Activated CD4-positive, alpha-beta T cell treated with anti-CD3 and anti-CD28 coated beads for 48 hours (primary cell): Measurements from ENCODE around the gene TIGD6.

ENCODE experiments used
- DNase-seq: peaks from one replicate; pipeline ENCODE4 v3.0.0-alpha.2; 2020

TIGD6 gene

DNA sequence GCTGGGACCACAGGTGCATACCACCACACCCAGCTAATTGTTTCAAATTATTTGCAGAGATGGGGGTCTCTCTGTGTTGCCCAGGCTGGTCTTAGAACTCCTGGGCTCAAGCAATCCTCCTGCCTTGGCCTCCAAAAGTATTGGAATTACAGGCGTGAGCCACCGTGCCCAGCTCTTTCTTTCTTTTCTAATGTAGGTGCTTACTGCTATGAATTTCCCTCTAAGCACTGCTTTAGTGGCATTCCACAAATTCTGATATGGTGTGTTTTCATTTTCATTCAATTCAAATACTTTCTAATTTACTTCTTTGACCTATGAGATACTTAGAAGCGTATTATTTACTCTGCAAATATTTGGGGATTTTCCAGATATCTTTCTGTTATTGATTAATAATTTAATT, 15.0 kb upstream of the TIGD6 start:
- DNase-seq, result no peak

DNA sequence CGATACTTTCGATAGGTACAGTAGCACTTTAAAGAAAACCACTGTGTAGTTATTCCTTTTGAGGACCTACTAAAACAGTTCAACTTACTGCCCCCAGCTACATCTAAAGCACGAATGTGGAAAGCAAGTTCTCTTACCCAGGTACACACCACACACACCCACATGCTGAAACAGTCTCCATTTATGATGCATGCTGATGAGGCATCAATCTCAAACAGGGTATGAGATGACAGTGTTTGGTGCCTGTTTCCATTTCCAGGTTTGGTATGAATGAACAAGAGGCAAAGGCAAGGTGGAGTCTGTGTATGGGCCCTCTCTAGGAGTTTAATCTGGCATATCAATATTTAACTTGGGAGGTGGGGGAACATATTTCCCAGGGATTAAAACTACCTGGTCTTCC, 14.0 kb upstream of the TIGD6 start:
- DNase-seq, result peak; percentile 8

DNA sequence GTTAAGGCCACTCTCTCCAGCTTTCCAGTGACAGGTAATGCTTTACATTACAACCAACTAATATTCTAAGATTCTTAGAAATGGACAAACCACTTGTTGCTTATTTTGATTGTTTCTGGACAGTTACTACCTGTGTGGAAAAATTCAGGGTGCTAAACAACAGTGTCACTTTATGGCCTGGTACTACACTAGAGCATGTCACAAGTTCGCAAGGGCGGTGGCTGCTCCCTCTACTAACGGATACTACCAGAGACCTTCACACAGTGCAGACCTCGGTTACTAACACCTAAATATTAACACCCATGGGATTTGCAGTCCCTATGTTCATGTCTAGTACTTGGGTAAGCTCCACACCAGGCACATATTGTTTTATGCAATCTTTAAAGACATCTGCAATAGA, 13.5 kb upstream of the TIGD6 start:
- DNase-seq, result no peak

DNA sequence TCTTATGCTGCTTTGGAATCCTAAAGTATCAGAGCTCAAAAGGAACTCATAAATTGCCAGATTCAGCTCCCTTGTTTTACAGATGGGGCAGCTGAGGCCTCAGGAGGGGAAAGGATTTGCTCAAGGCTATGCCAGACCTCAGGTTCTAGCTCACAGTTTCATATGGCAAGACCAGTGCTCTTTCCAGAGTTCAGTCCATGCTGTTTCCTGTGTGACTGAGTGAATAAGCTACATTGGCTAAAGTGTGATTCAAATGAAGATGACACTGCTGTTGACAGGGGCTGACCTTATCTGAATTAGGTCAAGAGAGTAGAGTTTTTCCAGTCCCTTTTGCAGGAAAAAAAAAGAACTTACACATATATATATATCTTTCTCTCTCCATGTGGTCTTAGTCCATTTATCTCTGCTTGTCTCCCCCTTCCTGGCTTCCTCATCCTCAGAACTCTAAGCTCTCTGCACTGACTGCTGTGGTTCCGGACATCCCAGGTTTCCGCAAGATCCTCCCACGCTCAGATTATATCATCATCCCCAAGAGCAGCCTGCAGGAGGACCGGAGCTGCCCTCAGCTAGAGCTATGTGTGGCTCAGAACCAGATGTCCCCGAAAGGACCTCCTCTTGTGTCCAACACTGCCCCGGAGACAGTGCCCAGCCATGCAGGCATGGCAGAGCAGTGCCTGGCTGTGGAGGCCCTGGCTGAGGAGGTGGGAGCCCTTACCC, 9.4 kb upstream of the TIGD6 start:
- no peak for DNase-seq

DNA sequence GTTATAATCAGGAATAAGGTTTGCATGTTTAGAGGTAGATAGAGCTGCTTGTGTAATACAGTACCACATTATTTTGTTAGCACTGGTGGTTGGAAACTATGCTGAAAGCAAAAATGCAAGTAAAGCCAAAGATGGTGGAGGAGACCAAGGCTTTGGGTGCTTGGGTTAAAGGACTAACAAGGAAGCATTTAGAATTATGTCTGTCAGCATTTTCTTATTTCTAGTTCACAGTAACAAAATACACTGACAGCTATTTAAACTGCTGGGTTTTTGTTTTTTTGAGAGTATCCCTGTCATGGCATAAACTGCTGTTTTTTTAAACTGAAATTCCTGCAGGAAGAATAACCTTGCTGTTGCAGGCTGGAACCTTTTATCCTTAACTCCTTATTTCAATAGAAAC, 6.6 kb upstream of the TIGD6 start:
- DNase-seq, result no peak

DNA sequence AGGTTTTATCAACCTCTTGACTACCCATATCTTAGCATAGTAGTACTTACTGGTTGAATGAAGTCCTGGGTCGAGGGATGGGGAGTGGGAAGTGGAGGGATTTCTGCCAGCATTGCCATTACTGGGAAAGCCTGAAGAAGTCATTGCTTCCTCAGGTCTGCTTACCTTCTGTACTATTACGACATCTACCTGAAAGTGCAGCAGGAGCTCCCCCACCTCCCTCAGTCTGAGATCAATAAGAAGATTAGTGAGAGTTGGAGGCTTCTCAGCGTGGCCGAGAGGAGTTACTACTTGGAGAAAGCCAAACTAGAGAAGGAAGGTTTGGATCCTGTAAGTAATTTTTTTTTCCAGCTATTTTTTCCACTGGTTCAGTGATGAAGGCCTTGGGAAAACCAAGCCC, 5.9 kb upstream of the TIGD6 start:
- no peak for DNase-seq

DNA sequence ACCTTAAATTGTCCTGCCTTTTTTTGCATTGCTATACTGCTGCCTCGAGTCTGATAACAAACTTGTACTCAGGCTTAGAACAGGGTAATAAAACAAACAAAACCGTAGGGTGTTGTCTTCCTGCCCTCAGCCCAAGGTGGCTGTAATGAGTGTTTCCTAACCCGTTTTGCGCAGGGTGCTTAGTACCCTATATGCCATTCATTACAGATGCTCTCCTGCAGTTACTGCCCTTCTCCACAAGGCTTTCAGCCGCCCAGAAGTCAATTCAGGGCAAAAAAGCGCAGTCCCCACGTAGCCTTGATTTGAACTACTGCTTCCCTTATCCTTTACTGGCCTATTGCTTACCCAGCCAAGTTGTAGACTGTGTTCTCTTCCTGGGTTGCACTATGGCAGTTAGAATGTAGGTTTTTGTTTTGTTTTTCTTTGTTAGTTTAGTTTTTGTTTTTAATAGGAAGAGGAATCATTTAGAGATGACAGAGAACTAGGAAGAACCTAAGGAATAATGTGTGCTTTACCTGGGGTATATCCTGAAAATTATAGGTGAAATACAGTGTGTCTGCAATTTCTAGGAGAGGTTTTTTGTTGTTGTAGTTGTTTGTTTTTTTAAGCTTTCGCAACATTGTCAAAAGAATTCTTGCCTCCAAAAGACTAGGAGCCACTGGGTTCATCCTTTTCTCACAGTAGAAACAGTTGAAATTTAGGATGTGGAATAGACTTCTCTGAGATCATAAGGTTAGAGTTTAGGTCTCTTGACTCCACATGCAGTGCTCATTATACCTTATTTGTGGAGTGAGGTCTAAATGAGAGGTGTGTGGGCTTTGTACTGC, 1.4 kb upstream of the TIGD6 start:
- DNase-seq, result peak; percentile 73

DNA sequence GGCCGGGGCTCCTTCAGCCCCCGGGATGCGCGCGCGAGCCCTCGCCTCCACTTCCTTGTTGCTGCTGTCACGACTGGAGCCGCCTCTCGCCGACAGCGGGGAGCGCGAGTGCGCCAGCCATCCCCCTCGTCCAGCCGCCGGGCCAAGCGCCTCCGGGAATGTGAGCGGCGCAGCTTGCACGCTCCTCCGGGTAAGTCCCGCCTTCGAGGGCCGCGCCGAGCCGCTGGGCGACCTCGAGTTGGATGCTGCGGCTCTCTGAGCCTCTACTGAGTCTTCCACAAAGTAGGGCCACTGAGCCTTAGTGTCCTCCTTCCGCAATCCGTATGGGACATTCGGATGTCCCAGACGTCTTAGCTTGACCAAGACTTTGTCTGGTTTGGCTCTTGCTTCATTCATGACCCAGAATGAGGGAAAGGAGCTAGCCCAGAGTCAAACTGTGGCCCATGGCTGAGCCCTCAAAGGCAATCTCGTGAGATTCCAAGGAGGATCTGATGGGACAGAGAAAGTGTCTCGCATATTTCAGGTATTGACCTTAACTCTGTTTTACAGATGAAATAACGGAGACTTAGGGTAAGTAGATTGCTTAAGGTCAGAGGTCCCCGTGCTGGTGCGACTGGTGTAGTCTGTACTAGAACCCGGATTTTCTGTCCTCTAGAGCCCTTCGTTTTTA, 671 bp upstream of the TIGD6 start:
- peak; percentile 58 for DNase-seq

DNA sequence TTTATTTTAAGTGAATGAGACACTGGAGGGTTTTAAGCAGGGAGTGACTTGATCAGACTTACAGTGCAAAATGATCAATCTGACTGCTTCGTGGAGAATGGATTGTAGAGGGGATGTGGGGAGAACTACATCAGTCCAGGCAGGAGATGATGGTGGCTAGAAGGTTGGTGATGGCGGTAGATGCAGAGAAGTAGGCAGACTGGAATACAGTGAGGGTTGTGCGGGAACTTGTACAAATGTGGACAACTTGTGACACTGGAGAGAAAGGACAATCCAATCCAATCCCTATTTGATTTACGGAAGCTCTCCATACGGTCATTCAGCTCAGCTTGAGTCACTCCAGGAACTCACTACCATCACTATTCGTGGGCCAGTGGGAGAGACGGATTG, 593 bp downstream of the TIGD6 start:
- DNase-seq, result no peak

DNA sequence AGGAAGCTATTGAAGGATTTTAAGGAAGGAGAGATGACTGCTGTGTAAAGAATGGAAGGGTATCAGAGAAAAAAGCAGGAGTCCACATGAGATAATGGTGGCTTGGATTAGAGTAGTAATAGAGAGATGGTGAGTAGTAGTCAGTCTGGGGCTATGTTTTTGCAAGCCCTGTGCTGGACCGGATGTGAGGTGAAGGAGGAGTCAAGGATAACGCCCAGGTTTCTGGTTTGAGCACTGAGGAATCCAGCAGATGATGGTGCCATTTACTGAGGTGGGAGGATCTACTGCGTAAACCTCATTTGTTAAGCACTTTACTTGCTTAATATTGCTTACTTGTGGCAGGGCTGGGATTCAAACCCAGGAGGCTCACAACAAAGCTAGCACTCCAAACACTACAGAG, 1.1 kb downstream of the TIGD6 start:
- no peak for DNase-seq

DNA sequence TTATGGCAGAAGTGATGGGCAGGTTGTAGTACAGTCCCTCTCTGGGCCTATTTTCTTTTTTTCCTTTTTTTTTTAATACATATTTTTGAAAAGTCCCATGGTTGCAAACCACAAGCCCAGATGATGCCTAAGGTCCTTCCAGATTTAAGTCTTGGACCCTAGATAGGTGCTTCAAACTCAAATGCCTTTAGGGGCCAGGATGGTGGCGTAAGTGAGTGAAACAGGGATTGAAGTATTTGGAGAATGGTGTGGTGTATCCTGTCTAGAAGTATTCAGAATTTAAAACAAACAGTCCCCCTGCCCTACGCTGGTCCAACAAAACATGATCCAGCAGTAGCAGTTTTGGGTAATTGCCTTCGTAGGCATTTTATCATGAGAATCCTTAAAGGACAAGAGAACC, 2.2 kb downstream of the TIGD6 start:
- DNase-seq, result no peak

DNA sequence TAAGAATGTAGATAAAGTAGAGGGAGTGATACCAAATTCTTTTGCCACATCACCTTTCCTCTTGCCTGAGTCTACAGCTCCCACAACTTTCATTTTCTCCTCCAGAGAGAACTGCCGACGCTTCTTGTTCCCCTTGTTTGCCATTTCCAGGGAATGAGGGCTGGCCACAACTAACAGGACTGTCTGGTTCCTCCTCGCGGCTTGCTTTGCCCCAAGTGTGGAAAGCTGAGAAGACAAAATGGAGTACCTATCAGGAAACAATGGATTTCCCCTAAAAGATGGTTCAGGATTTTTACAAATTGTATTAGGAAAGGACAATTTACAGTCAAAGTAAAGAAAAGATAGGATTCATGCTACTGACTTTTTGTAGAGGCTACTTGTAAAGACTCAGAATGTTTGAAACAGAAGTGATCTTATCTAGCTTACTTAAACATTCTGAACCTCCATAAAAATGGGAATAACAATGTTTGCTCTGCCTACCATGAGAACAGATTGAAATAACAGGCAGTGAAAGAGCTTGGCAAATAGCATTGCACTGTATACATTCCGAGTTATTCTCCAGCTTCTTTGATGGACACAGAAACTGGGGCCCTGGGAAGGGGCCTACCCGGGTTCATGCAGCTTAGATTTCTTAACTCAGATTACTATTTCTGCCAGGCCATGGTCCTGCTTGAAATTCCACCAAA, 4.1 kb downstream of the TIGD6 start:
- DNase-seq, result no peak

DNA sequence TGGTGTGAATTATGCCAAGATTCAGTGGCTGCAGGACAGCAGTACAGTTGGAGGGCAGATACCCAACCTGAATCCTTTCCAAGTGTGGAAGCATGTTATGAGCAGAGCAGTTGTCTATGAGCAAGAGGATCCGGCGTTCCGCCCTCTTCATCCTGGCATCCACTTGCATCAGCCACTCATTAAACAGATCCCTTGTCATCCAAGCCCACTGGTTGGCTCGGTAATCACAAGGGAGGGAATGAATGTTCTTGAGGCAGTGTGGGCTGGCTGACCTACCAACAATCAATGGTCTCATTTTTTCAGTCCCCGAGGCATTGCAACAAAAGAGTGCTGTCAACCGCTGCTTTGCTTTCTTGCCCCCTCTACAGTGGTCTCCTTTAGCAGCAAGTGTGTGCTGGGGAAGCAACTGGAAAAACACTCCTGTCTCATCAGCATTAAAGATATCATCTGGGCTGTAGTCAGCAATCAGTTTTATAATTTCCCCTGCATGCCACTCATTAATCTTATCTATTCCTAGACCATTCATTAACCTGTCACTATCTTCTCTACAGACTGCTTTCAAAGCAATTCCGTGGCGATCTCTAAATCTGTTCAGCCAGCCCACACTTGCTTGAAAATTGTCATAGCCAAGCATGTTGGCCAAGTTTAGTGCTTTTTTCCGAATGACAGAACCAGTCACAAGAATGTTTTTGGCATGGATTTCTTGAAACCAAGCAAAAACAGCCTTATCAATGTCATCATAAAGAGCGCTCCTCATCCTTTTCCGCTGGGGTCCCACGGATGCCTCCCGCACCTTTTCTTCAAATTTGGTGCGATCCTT, 4.9 kb downstream of the TIGD6 start:
- no peak for DNase-seq

DNA sequence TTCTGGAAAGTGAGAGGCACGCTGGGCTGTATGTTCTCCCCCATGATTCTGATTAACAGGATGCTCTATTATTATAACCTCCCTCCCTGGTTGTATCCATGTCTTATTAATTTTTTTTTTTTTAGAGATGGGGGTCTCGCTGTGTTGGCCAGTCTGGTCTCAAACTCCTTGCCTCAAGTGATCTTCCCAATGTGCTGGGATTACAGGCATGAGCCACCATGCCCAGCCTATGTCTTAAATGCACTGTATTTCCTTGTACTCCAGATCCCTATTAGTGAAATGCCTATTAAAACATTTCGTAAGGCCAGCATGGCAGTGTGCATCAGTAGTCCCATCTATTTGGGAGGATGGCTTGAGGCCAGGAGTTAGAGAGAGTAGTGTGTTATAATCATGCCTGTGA, 7.0 kb downstream of the TIGD6 start:
- no peak for DNase-seq

DNA sequence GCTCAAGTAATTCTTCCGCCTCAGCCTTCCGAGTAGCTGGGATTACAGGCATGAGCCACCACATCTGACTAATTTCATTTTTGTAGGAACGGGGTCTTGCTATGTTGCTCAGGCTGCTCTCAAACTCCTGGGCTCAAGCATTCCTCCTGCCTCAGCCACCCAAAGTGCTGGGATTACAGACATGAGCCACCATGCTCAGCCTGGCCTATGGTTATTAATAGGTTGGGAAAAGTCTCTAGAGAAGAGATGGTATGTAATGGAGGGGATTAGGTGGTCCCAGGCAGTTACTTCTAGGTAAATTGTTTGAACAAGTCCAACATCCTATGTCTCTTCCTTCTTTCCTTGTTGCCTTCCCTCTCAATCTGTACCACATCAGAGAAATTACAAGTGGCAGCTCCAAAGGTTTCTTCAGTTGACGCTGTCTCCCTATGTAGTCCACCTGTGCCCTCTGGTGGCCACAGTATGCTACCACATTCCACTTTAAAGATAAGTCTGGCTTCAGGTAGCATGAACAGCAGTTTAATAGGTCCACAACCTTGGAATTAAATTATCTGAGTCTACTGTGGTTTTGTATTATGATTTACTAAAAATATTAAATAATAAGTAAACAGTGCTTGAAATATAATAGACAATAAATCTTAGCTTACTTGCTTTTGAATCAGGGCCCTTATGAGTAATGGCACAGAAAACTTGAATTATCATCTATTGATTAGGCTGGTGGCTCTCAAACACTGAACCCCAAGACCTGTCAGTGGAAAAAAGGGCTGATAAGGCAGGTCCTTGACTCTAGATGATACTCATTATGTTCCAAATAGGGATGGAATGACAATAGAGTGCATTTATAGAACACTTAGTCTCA, 9.7 kb downstream of the TIGD6 start:
- DNase-seq, result peak; percentile 78

DNA sequence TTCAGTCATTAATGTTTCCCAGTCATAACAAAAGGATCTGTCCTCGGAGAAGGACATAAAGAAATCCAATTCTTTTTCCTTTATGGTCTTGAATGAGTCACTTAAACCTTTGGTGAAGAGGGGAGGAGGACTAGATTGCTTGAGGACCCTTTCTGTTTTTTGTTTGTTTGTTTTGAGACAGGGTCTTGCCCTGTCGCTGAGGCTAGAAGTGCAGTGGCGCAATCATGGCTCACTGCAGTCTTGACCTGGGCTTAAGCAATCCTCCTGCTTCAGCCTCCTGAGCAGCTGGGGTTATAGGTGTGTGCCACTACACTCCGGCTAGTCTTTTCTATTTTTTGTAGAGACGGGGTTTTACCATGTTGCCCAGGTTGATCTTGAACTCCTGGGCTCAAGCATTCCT, 12.3 kb downstream of the TIGD6 start:
- no peak for DNase-seq

DNA sequence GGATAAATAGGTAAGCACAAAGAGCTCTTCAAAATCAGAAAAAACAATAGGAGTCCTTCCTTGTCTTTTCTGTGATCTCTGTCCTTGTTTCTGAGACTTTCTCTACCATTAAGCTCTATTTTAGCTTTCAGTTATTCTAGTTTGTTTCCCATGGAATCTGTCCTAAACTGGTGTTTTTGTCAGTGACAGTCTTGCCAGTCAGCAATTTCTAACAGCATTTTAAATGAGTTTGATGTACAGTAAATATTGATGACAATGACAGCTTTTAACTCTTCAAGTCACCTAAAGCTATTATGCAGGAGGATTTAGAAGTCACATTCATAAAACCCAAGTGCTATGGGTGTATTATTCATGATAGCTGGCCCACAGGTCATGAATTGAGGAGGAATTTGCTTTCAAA, 17.9 kb downstream of the TIGD6 start:
- no peak for DNase-seq

DNA sequence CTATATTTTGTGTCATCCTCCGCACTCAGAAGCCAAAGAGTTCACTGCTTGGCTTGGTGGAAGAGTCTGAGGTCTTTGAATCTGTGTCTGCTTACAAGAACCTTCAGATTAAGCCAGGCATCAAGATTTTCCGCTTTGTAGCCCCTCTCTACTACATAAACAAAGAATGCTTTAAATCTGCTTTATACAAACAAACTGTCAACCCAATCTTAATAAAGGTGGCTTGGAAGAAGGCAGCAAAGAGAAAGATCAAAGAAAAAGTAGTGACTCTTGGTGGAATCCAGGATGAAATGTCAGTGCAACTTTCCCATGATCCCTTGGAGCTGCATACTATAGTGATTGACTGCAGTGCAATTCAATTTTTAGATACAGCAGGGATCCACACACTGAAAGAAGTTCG, 19.2 kb downstream of the TIGD6 start:
- no peak for DNase-seq

DNA sequence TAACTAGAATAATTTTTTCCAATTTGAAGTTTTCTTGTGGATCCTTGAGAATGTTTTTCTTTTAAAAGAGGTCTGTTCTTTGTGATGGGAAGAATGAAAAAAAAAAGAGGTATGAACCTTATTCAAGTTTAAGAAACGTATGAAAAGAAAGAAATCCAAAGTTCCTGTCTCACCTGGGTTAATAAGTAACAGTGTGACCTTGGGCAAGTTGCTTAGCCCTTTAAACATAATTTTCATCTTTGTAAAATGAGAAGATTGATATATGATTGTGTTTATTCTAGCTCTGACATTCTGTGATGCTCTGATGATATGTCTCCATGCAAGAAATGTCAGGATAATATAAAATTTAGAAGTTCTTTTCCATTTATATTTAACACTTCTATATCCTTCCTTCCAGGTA, 20.6 kb downstream of the TIGD6 start:
- DNase-seq, result no peak

DNA sequence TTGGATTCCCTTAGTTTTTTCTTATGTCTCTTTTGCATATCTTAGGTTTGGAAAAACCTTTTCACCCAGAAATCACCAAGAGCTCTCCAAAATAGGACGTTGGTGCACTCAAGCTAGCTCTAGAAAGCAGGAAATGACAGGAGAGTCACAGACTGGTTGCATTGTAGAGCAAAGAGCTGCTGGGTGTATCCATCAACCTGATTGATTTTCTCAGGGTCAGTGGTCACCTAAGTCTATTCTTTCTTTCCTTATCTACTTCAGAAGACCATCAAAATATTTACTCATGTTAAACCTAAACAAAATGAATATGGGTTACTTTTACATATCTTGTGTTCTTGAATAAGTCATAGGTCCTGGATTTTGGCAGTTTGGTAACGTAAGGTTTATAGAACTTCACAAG, 25.0 kb downstream of the TIGD6 start:
- DNase-seq, result no peak

DNA sequence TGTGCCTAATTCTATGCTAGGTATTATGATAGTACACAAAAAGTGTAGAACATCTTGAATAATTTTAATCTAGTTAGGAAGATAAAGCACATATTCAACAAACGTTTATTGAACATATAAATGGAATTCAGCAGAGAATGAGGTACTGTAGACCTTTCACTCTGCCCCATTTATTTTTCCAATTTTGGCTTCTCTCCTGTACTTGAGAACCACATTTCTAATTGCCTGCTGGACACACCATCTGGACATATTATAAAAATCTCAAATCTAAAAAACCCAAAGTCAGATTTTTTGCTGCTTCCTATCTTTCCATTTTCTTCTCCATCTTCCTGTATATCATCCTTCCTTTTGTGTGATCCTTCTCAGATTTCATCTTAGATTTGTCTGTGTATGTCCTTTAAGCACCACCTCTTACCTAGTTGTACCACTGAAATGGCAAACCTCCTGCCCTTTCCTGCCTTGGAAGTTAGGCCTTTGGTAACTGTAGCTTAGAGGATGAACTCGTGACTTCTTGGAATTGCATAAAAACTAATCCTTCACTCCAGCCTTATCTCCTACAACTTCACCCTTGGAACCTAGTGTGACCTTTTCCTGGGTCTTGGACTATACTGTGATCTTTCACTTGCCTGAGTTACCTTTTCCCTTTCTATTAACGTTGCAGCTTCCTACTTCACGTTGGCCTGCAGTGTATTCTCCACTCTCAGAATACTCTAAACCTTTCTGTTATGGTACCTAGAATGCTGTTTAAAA, 31.1 kb downstream of the TIGD6 start:
- DNase-seq, result no peak
